Measurements from ENCODE around the gene CACNA1C.

The CACNA1C gene

GRCh38 chr12:2311020-2311778 is 258.4 kb downstream of the CACNA1C start:
- in situ Hi-C loops (cut with MboI; ENCODE audit: low sequenced_read_pairs): no loop called here

- in situ Hi-C loops (cut with MboI; ENCODE audit: low sequenced_read_pairs): no loop called here
Measured at GRCh38 chr12:2312175-2312574, 259.4 kb downstream of the CACNA1C start.

GRCh38 chr12:2312770-2313169 is 260.0 kb downstream of the CACNA1C start:
- in situ Hi-C loops (cut with MboI; ENCODE audit: low sequenced_read_pairs): no loop called here

GRCh38 chr12:2314492-2314891 is 261.7 kb downstream of the CACNA1C start:
- in situ Hi-C loops (cut with MboI; ENCODE audit: low sequenced_read_pairs): no loop called here

GRCh38 chr12:2317772-2318171 is 265.0 kb downstream of the CACNA1C start:
- in situ Hi-C loops (cut with MboI; ENCODE audit: low sequenced_read_pairs): no loop called here

GRCh38 chr12:2318286-2318685 is 265.5 kb downstream of the CACNA1C start:
- in situ Hi-C loops (cut with MboI; ENCODE audit: low sequenced_read_pairs): no loop called here

- in situ Hi-C loops (cut with MboI; ENCODE audit: low sequenced_read_pairs): no loop called here
Measured at GRCh38 chr12:2319136-2319535, 266.3 kb downstream of the CACNA1C start.

GRCh38 chr12:2319737-2320506 is 267.1 kb downstream of the CACNA1C start:
- in situ Hi-C loops (cut with MboI; ENCODE audit: low sequenced_read_pairs): no loop called here

- in situ Hi-C loops (cut with MboI; ENCODE audit: low sequenced_read_pairs): no loop called here
Measured at GRCh38 chr12:2320841-2321240, 268.1 kb downstream of the CACNA1C start.

- in situ Hi-C loops (cut with MboI; ENCODE audit: low sequenced_read_pairs): no loop called here
Measured at GRCh38 chr12:2322554-2323120, 269.9 kb downstream of the CACNA1C start.

- in situ Hi-C loops (cut with MboI; ENCODE audit: low sequenced_read_pairs): no loop called here
Measured at GRCh38 chr12:2323532-2324255, 270.9 kb downstream of the CACNA1C start.

GRCh38 chr12:2324387-2324786 is 271.6 kb downstream of the CACNA1C start:
- in situ Hi-C loops (cut with MboI; ENCODE audit: low sequenced_read_pairs): no loop called here

GRCh38 chr12:2325519-2325918 is 272.7 kb downstream of the CACNA1C start:
- in situ Hi-C loops (cut with MboI; ENCODE audit: low sequenced_read_pairs): no loop called here

GRCh38 chr12:2326470-2326869 is 273.7 kb downstream of the CACNA1C start:
- in situ Hi-C loops (cut with MboI; ENCODE audit: low sequenced_read_pairs): no loop called here

GRCh38 chr12:2328661-2329060 is 275.9 kb downstream of the CACNA1C start:
- in situ Hi-C loops (cut with MboI; ENCODE audit: low sequenced_read_pairs): no loop called here

- in situ Hi-C loops (cut with MboI; ENCODE audit: low sequenced_read_pairs): no loop called here
Measured at GRCh38 chr12:2329661-2330210, 276.9 kb downstream of the CACNA1C start.

GRCh38 chr12:2332236-2332635 is 279.4 kb downstream of the CACNA1C start:
- in situ Hi-C loops (cut with MboI; ENCODE audit: low sequenced_read_pairs): no loop called here

GRCh38 chr12:2332947-2333346 is 280.2 kb downstream of the CACNA1C start:
- in situ Hi-C loops (cut with MboI; ENCODE audit: low sequenced_read_pairs): no loop called here

GRCh38 chr12:2333491-2334195 is 280.9 kb downstream of the CACNA1C start:
- in situ Hi-C loops (cut with MboI; ENCODE audit: low sequenced_read_pairs): no loop called here

GRCh38 chr12:2334271-2334670 is 281.5 kb downstream of the CACNA1C start:
- in situ Hi-C loops (cut with MboI; ENCODE audit: low sequenced_read_pairs): no loop called here

Data from hTERT RPE-1 (cell line).